ENCODE results near the gene DNM2. TPM values are rescaled to one million over a fixed set of nuclear protein-coding genes. Genes with fewer than 3 reads are reported as not detected.

DNM2 gene
- total RNA-seq, 1 donor from 2014 or later = 116 TPM

- DNase-seq (ENCODE audit: low read depth, low spot score) = no peak
Observed at GRCh38 chr19:10769533-10770491, 51.9 kb downstream of the DNM2 start.

GRCh38 chr19:10773969-10774368 lies 56.1 kb downstream of the DNM2 start:
- DNase-seq (ENCODE audit: low read depth, low spot score) = no peak

- DNase-seq (ENCODE audit: low read depth, low spot score) = no peak
Observed at GRCh38 chr19:10774893-10775292, 57.0 kb downstream of the DNM2 start.

GRCh38 chr19:10776900-10777650 lies 59.2 kb downstream of the DNM2 start:
- DNase-seq (ENCODE audit: low read depth, low spot score) = no peak

GRCh38 chr19:10780368-10780767 lies 62.5 kb downstream of the DNM2 start:
- peak; percentile 90 for DNase-seq (ENCODE audit: low read depth, low spot score)

- DNase-seq (ENCODE audit: low read depth, low spot score) = no peak
Observed at GRCh38 chr19:10782795-10783194, 64.9 kb downstream of the DNM2 start.

- no peak for DNase-seq (ENCODE audit: low read depth, low spot score)
Observed at GRCh38 chr19:10784257-10784656, 66.4 kb downstream of the DNM2 start.

- no peak for DNase-seq (ENCODE audit: low read depth, low spot score)
Observed at GRCh38 chr19:10788146-10788545, 70.3 kb downstream of the DNM2 start.

- no peak for DNase-seq (ENCODE audit: low read depth, low spot score)
Observed at GRCh38 chr19:10789866-10790265, 72.0 kb downstream of the DNM2 start.

- DNase-seq (ENCODE audit: low read depth, low spot score) = no peak
Observed at GRCh38 chr19:10796653-10797052, 78.8 kb downstream of the DNM2 start.

GRCh38 chr19:10797078-10797477 lies 79.2 kb downstream of the DNM2 start:
- DNase-seq (ENCODE audit: low read depth, low spot score) = no peak

- peak; percentile 17 for DNase-seq (ENCODE audit: low read depth, low spot score)
Observed at GRCh38 chr19:10797541-10798256, 79.8 kb downstream of the DNM2 start.

- DNase-seq (ENCODE audit: low read depth, low spot score) = peak; percentile 11
Observed at GRCh38 chr19:10800488-10800887, 82.6 kb downstream of the DNM2 start.

GRCh38 chr19:10802479-10802878 lies 84.6 kb downstream of the DNM2 start:
- DNase-seq (ENCODE audit: low read depth, low spot score) = no peak

GRCh38 chr19:10803252-10803651 lies 85.4 kb downstream of the DNM2 start:
- no peak for DNase-seq (ENCODE audit: low read depth, low spot score)

- DNase-seq (ENCODE audit: low read depth, low spot score) = no peak
Observed at GRCh38 chr19:10805065-10805757, 87.3 kb downstream of the DNM2 start.

GRCh38 chr19:10805758-10806247 lies 87.9 kb downstream of the DNM2 start:
- no peak for DNase-seq (ENCODE audit: low read depth, low spot score)

GRCh38 chr19:10808937-10809649 lies 91.2 kb downstream of the DNM2 start:
- DNase-seq (ENCODE audit: low read depth, low spot score) = no peak

GRCh38 chr19:10809651-10810285 lies 91.9 kb downstream of the DNM2 start:
- DNase-seq (ENCODE audit: low read depth, low spot score) = no peak

All from pulmonary artery endothelial cell (primary cell).